PC-3 (cell line): ENCODE data around the gene DIS3L2. TPM values are rescaled to one million over a fixed set of nuclear protein-coding genes. Genes with fewer than 3 reads are reported as not detected.

Experiments used
- ATAC-seq: fragments of 200-7000 bp; cut with Tn5 transposase; 2 replicates; pipeline ENCODE4 v1.9.1; 2020; ENCODE audit warnings: mild to moderate bottlenecking, moderate library complexity
- BruUV-seq: library from RNA; stranded (reverse); fragments of 400-500 nt; replicated peaks from 2 replicates; lab custom pipeline; 2021; lab: Mats Ljungman, UMichigan
- CTCF ChIA-PET: fragments of 300-600 bp; sonication (Branson Sonifier 250); formaldehyde crosslinking; loops from one replicate; lab custom pipeline; 2022; ENCODE audit warnings: antibody characterized with exemption; lab: Charles Lee
- POLR2A ChIA-PET: fragments of 300-600 bp; sonication (Branson Sonifier 250); formaldehyde crosslinking; loops from one replicate; lab custom pipeline; 2022; ENCODE audit warnings: antibody characterized with exemption; ENCODE audit not compliant: unreplicated experiment; lab: Charles Lee
- DNase-seq: peaks from one replicate; pipeline ENCODE4 v3.0.0-alpha.2; 2015
- H2AFZ ChIP-seq: fragments of 300-600 bp; sonication (generic); 2 replicates; pipeline ENCODE4 v1.6.0; 2016; ENCODE audit warnings: antibody characterized with exemption, low read length
- H3F3A ChIP-seq: fragments of 300-600 bp; sonication (generic); one replicate; pipeline ENCODE4 v1.6.0; 2017; ENCODE audit warnings: antibody characterized with exemption, low read length, control low read depth, mild to moderate bottlenecking; ENCODE audit not compliant: unreplicated experiment
- H3K27ac ChIP-seq: fragments of 300-600 bp; sonication (generic); 2 replicates; pipeline ENCODE4 v1.5.1; 2016; ENCODE audit warnings: mild to moderate bottlenecking, low read length
- H3K27me3 ChIP-seq: fragments of 300-600 bp; sonication (generic); 2 replicates; pipeline ENCODE4 v1.6.1; 2016; ENCODE audit warnings: low read length, mixed read lengths
- H3K36me3 ChIP-seq: fragments of 300-600 bp; sonication (generic); 2 replicates; pipeline ENCODE4 v1.6.1; 2016; ENCODE audit warnings: low read depth, mixed run types, low read length, mixed read lengths
- H3K4me1 ChIP-seq: fragments of 300-600 bp; sonication (generic); 2 replicates; pipeline ENCODE4 v1.5.1; 2016; ENCODE audit warnings: low read length; ENCODE audit not compliant: insufficient read depth
- H3K4me2 ChIP-seq: fragments of 300-600 bp; sonication (generic); 2 replicates; pipeline ENCODE4 v1.6.0; 2016; ENCODE audit warnings: low read length
- H3K4me3 ChIP-seq: fragments of 300-600 bp; sonication (generic); 2 replicates; pipeline ENCODE4 v1.5.1; 2016; ENCODE audit warnings: mild to moderate bottlenecking, low read length, mixed read lengths
- H3K79me2 ChIP-seq: fragments of 300-600 bp; sonication (generic); 2 replicates; pipeline ENCODE4 v1.6.1; 2017; ENCODE audit warnings: low read length, mixed read lengths
- H3K9ac ChIP-seq: fragments of 300-600 bp; sonication (generic); 2 replicates; pipeline ENCODE4 v1.6.0; 2016; ENCODE audit warnings: mild to moderate bottlenecking, low read length
- H3K9me2 ChIP-seq: fragments of 300-600 bp; sonication (generic); replicated peaks from 2 replicates; pipeline ENCODE4 v1.6.1; 2016; ENCODE audit warnings: mixed run types, low read length, mixed read lengths
- H3K9me3 ChIP-seq: fragments of 300-600 bp; sonication (generic); 2 replicates; pipeline ENCODE4 v1.6.1; 2016; ENCODE audit warnings: low read length, mixed read lengths
- H4K20me1 ChIP-seq: fragments of 300-600 bp; sonication (generic); 2 replicates; pipeline ENCODE4 v1.6.1; 2016; ENCODE audit warnings: low read length, mixed read lengths
- EZH2 ChIP-seq: fragments of 300-600 bp; sonication (generic); IDR thresholded peaks from one replicate; pipeline ENCODE4 v1.6.1; 2017; ENCODE audit warnings: antibody characterized with exemption, mild to moderate bottlenecking, low read length; ENCODE audit not compliant: unreplicated experiment
- EZH2phosphoT487 ChIP-seq: fragments of 300-600 bp; sonication (generic); IDR thresholded peaks from 2 replicates; pipeline ENCODE4 v1.6.1; 2018; ENCODE audit warnings: mild to moderate bottlenecking, antibody characterized with exemption, low read length, borderline replicate concordance
- intact Hi-C: fragments of 100-400 bp; cut with micrococcal nuclease; formaldehyde crosslinking; loops from 2 replicates; pipeline ENCODE4 v1.9.0; 2023
- total RNA-seq: library from RNA; depleted of rRNA; stranded (reverse); fragments of >200 nt; gene quantifications from 2 replicates; pipeline ENCODE4 v1.2.3, GENCODE V29; 2014
- TF ChIP-seq, protein P1 (sequence below): fragments of 300-600 bp; sonication (generic); conservative IDR thresholded peaks from 2 replicates; pipeline ENCODE4 v1.5.1; 2017; ENCODE audit warnings: antibody characterized with exemption, low read depth, mild to moderate bottlenecking, low read length

DIS3L2 gene
- total RNA-seq, 1 experiment from 2014 or later, result 22.8 TPM

DNA sequence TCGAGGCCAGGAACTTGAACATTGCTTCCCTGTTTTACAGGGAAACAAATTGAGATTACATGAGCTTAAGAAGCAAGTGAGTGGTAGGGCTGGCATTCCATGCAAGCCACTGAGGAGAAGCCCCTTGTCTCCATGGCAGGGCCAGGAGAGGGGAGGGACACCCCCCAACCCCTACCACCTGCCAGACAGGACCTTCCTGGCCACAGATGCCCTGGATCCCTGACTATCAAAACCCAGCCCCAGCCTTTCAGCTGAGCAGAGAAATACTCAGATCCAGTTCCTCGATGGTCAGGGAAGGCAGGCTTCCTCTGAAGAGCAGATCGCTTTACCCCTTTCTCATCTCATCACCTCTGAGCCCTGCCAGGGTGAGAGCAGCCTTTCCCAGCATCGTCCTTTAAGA, 363.3 kb downstream of the DIS3L2 start:
- no TSS peak for BruUV-seq
- Histone ChIP-seq H3K9ac (no peak overlapping the region), H3K79me2 (no peaks in the 10 kb centered on the region), H3K4me3 (no peak overlapping the region), H3F3A (no peaks in the 10 kb centered on the region), H3K9me2 (no peaks in the 10 kb centered on the region), H3K4me2 (no peak overlapping the region), H4K20me1 (no peaks in the 10 kb centered on the region), H3K27ac (no peak overlapping the region), H3K9me3 (no peaks in the 10 kb centered on the region), H3K27me3 (no peaks in the 10 kb centered on the region), H3K36me3 (no peaks in the 10 kb centered on the region), H3K4me1 (no peaks in the 10 kb centered on the region), H2AFZ (no peak overlapping the region)
- intact Hi-C loops, result loop anchor here (10.0 kb wide), 1 partner anchor 180 kb away; no protein-coding TSS in a partner anchor
- DNase-seq (no peak), ATAC-seq (no peak)
- POLR2A ChIA-PET, result no interaction called here
- CTCF ChIA-PET, result no interaction called here
- TF ChIP-seq EZH2, result no peak
- TF ChIP-seq, protein P1, sequence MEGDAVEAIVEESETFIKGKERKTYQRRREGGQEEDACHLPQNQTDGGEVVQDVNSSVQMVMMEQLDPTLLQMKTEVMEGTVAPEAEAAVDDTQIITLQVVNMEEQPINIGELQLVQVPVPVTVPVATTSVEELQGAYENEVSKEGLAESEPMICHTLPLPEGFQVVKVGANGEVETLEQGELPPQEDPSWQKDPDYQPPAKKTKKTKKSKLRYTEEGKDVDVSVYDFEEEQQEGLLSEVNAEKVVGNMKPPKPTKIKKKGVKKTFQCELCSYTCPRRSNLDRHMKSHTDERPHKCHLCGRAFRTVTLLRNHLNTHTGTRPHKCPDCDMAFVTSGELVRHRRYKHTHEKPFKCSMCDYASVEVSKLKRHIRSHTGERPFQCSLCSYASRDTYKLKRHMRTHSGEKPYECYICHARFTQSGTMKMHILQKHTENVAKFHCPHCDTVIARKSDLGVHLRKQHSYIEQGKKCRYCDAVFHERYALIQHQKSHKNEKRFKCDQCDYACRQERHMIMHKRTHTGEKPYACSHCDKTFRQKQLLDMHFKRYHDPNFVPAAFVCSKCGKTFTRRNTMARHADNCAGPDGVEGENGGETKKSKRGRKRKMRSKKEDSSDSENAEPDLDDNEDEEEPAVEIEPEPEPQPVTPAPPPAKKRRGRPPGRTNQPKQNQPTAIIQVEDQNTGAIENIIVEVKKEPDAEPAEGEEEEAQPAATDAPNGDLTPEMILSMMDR, result no peak
- no peak for TF ChIP-seq EZH2phosphoT487

DNA sequence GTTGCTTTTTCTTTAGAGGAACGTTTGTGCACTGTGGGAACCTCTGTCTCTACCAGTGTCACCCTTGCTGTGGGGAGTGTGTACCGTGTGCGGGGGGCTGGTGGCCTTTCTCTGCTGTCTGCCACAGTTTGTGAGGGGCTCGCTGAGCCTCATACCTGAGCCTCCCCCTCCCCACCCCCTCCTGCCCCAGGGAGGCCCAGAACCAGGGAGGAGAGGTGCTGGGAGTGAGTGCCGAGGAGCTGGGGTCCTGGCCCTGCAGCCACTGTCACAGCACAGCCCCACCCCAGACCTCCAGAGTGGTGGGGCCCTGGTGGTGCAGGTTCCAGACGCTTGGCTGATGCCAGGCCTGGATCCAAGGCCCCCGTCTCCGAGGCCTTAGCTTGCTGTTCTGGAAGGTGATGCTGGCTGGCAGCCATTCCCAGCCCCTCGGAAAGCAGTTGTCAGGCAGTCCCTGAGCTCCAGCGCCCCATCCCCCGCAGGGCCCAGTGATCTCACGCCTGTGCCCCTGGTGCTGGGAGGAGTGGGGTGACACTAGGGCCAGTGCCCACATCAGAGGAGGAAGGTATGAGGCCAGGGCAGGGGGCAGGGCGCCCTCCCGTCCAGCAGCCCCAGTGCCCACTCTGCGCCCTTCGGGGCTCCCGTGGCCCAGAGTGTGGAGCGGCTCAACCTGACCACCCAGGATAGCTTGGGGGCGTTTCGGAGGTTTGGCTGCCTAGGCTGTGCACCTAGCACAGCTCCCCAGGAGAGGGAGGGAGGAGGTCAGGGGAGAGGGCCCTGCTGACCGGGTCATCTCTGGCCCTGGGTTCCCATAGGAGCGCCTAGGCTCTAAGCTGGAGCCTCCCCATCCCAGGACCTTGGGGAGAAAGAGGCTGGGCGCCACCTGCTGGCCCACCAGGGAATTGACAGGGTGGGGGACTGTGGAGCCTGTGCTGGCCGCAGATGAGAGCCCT, 364.1 kb downstream of the DIS3L2 start:
- CTCF ChIA-PET, result interaction anchor here (0.7 kb wide), 1 partner anchor 397 kb away, joined by 3 read pairs; no protein-coding TSS in a partner anchor

More for the DNA sequence above, 364.1 kb downstream of the DIS3L2 start:
- H2AFZ ChIP-seq, result no peak overlapping the region
- H3K27ac ChIP-seq, result no peak overlapping the region
- intact Hi-C loops, result loop anchor here (10.0 kb wide), 1 partner anchor 181 kb away; no protein-coding TSS in a partner anchor
- POLR2A ChIA-PET, result no interaction called here
- no peaks in the 10 kb centered on the region for H4K20me1 ChIP-seq
- no peaks in the 10 kb centered on the region for H3K4me1 ChIP-seq
- H3K79me2 ChIP-seq, result no peaks in the 10 kb centered on the region
- DNase-seq (peak; percentile 40), ATAC-seq (peak; percentile 78)
- no peak overlapping the region for H3K4me3 ChIP-seq
- no TSS peak for BruUV-seq
- H3K36me3 ChIP-seq, result no peaks in the 10 kb centered on the region
- no peak overlapping the region for H3K4me2 ChIP-seq
- H3K9ac ChIP-seq, result no peak overlapping the region
- TF ChIP-seq EZH2, result no peak
- TF ChIP-seq, protein P1, result peak; percentile 28; the same call in 1 of the 2 replicates
- no peaks in the 10 kb centered on the region for H3K27me3 ChIP-seq
- no peaks in the 10 kb centered on the region for H3F3A ChIP-seq
- no peaks in the 10 kb centered on the region for H3K9me2 ChIP-seq
- H3K9me3 ChIP-seq, result no peaks in the 10 kb centered on the region
